SK-N-SH (cell line): ENCODE measurements around the gene GPR157. TPM values are rescaled to one million over a fixed set of nuclear protein-coding genes. Genes with fewer than 3 reads are reported as not detected.
A peak's percentile ranks its signal among the peaks of the same experiment; 100 is the strongest.

Experiments
- CTCF ChIA-PET: fragments of 300-600, 350-600 bp; formaldehyde crosslinking; extraction: SDS; loops from one replicate; lab custom pipeline; 2021; lab: Yijun Ruan, JAX
- POLR2A ChIA-PET: fragments of 350-600 bp; sonication (Branson Sonifier 250); formaldehyde crosslinking; extraction: SDS; loops from one replicate; lab custom pipeline; 2020; ENCODE audit warnings: antibody characterized with exemption, inconsistent platforms; lab: Yijun Ruan, JAX
- DNase-seq: peaks from one replicate; pipeline ENCODE4 v3.0.0; 2012
- H2AFZ ChIP-seq: fragments of 200-600 bp; sonication (generic); 2 replicates; pipeline ENCODE4 v1.8.1; 2016; ENCODE audit warnings: antibody characterized with exemption, mild to moderate bottlenecking, low read depth
- H3F3A ChIP-seq: fragments of 200-600 bp; sonication (generic); replicated peaks from 2 replicates; pipeline ENCODE3; 2016; ENCODE audit warnings: antibody characterized with exemption, mild to moderate bottlenecking; ENCODE audit not compliant: insufficient read depth
- H3K27ac ChIP-seq, 2 experiments: fragments of 200-500 bp in 1 of 2; fragments of 200-600 bp in 1 of 2; sonication (Bioruptor generic) in 1 of 2; sonication (generic), shearing (Covaris generic) in 1 of 2; 2 replicates each; pipeline versions ENCODE4 v1.5.1 to v1.6.1; 2014 to 2016; ENCODE audit warnings: low read depth in 2 of 2, inconsistent platforms in 1 of 2, low read length in 1 of 2, mild to moderate bottlenecking in 1 of 2, mixed read lengths in 1 of 2
- H3K27me3 ChIP-seq: fragments of 200-600 bp; sonication (generic), shearing (Covaris generic); 2 replicates; pipeline ENCODE4 v1.6.1; 2016; ENCODE audit warnings: mixed run types; ENCODE audit not compliant: insufficient read depth
- H3K36me3 ChIP-seq, 2 experiments: fragments of 200-500 bp in 1 of 2; fragments of 200-600 bp in 1 of 2; sonication (Bioruptor generic) in 1 of 2; sonication (generic) in 1 of 2; replicated peaks in 1 of 2; 2 replicates each; pipeline versions ENCODE3 to v1.5.1; 2014 to 2016; ENCODE audit warnings: low read length in 1 of 2, mild to moderate bottlenecking in 1 of 2; ENCODE audit not compliant: insufficient read depth in 2 of 2, control insufficient read depth in 1 of 2
- H3K4me1 ChIP-seq, 2 experiments: fragments of 200-500 bp in 1 of 2; fragments of 200-600 bp in 1 of 2; sonication (Bioruptor generic) in 1 of 2; sonication (generic), shearing (Covaris generic) in 1 of 2; 2 replicates each; pipeline versions ENCODE4 v1.5.1 to v1.6.1; 2014 to 2016; ENCODE audit warnings: low read depth in 1 of 2, low read length in 1 of 2, mixed run types in 1 of 2; ENCODE audit not compliant: insufficient read depth in 2 of 2, control insufficient read depth in 1 of 2
- H3K4me2 ChIP-seq: fragments of 200-600 bp; sonication (generic), shearing (Covaris generic); 2 replicates; pipeline ENCODE4 v1.6.1; 2017; ENCODE audit warnings: mixed run types
- H3K4me3 ChIP-seq, 2 experiments: fragments of 200-500 bp in 1 of 2; fragments of 200-600 bp in 1 of 2; sonication (Bioruptor generic) in 1 of 2; sonication (generic), shearing (Covaris generic) in 1 of 2; 2 replicates each; pipeline versions ENCODE4 v1.5.1 to v1.8.1; 2014 to 2016; ENCODE audit warnings: low read depth in 2 of 2, inconsistent platforms in 1 of 2, low read length in 1 of 2, mild to moderate bottlenecking in 1 of 2, mixed read lengths in 1 of 2, moderate library complexity in 1 of 2
- H3K79me2 ChIP-seq: fragments of 200-600 bp; sonication (generic); 2 replicates; pipeline ENCODE4 v1.8.1; 2017; ENCODE audit warnings: mild to moderate bottlenecking; ENCODE audit not compliant: insufficient read depth
- H3K9ac ChIP-seq: fragments of 200-600 bp; sonication (generic); 2 replicates; pipeline ENCODE4 v1.6.1; 2017; ENCODE audit warnings: mixed run types
- H3K9me2 ChIP-seq: fragments of 200-600 bp; sonication (generic); 2 replicates; pipeline ENCODE4 v1.6.1; 2017; ENCODE audit warnings: mixed run types
- H3K9me3 ChIP-seq: fragments of 200-600 bp; sonication (generic); 2 replicates; pipeline ENCODE4 v1.6.1; 2017; ENCODE audit warnings: mixed run types, mild to moderate bottlenecking, moderate library complexity
- H4K20me1 ChIP-seq: fragments of 200-600 bp; sonication (generic); 2 replicates; pipeline ENCODE4 v1.6.1; 2017; ENCODE audit warnings: mild to moderate bottlenecking, mixed run types; ENCODE audit not compliant: insufficient read depth
- CHD2 ChIP-seq: fragments of 150-350 bp; IDR thresholded peaks from 2 replicates; pipeline ENCODE4 v1.6.1; 2018; ENCODE audit warnings: low read length; ENCODE audit not compliant: partially characterized antibody
- ELF1 ChIP-seq: IDR thresholded peaks from 2 replicates; pipeline ENCODE4 v1.4.0; 2012
- EP300 ChIP-seq, 2 experiments: IDR thresholded peaks; 2 replicates each; pipeline versions ENCODE4 v1.4.0 to v1.6.1; 2012; ENCODE audit warnings: borderline replicate concordance in 1 of 2, low read depth in 1 of 2, low read length in 1 of 2
- FOSL2 ChIP-seq: IDR thresholded peaks from 2 replicates; pipeline ENCODE4 v1.4.0; 2012; ENCODE audit warnings: low read depth, mild to moderate bottlenecking, moderate library complexity, borderline replicate concordance
- FOXJ3 ChIP-seq: sonication (generic); formaldehyde crosslinking; IDR thresholded peaks from 2 replicates; pipeline ENCODE4 v1.5.1; 2020; ENCODE audit warnings: mild to moderate bottlenecking, missing genetic modification reagents
- GABPA ChIP-seq: IDR thresholded peaks from 2 replicates; pipeline ENCODE4 v1.4.0; 2012; ENCODE audit warnings: low read depth, mild to moderate bottlenecking
- JUND ChIP-seq: IDR thresholded peaks from 2 replicates; pipeline ENCODE4 v1.4.0; 2012
- MEF2A ChIP-seq: IDR thresholded peaks from 2 replicates; pipeline ENCODE4 v1.4.0; 2012; ENCODE audit warnings: low read depth, borderline replicate concordance
- NFIC ChIP-seq: IDR thresholded peaks from 2 replicates; pipeline ENCODE4 v1.4.0; 2012; ENCODE audit warnings: borderline replicate concordance
- POLR2AphosphoS5 ChIP-seq: IDR thresholded peaks from 2 replicates; pipeline ENCODE4 v1.6.1; 2012; ENCODE audit warnings: low read depth, low read length
- RAD21 ChIP-seq: IDR thresholded peaks from 2 replicates; pipeline ENCODE4 v1.6.1; 2012; ENCODE audit warnings: mild to moderate bottlenecking, low read length
- RXRA ChIP-seq: IDR thresholded peaks from 2 replicates; pipeline ENCODE4 v1.4.0; 2012; ENCODE audit warnings: low read depth, mild to moderate bottlenecking, borderline replicate concordance
- SIN3A ChIP-seq: IDR thresholded peaks from 2 replicates; pipeline ENCODE4 v1.6.1; 2012; ENCODE audit warnings: low read depth, mild to moderate bottlenecking, low read length, moderate library complexity, borderline replicate concordance
- SMC3 ChIP-seq: IDR thresholded peaks from 2 replicates; pipeline ENCODE4 v1.6.1; 2012; ENCODE audit warnings: low read depth, low read length, improper control_type of control experiment
- TCF12 ChIP-seq: IDR thresholded peaks from 2 replicates; pipeline ENCODE4 v1.4.0; 2012
- TEAD4 ChIP-seq: IDR thresholded peaks from 2 replicates; pipeline ENCODE4 v1.4.0; 2012; ENCODE audit warnings: mild to moderate bottlenecking, borderline replicate concordance; ENCODE audit not compliant: insufficient read depth
- YY1 ChIP-seq: IDR thresholded peaks from 2 replicates; pipeline ENCODE4 v1.4.0; 2012; ENCODE audit warnings: low read depth, mild to moderate bottlenecking
- WGBS: methylation state at CpG from one replicate; pipeline ENCODE4 v1.1.6; 2017; ENCODE audit warnings: low lambda C conversion rate; 5-methylcytosine and 5-hydroxymethylcytosine counted together
- polyA plus RNA-seq, 3 experiments: library from polyadenylated mRNA; depleted of rRNA; stranded (reverse); fragments of >200 nt; gene quantifications; 2 replicates each; pipeline ENCODE4 v1.2.3, GENCODE V29; 2012
- TF ChIP-seq, protein P1 (sequence below): fragments of 200-600 bp; sonication (generic); IDR thresholded peaks from 2 replicates; pipeline ENCODE4 v1.6.1; 2017; ENCODE audit warnings: antibody characterized with exemption, mild to moderate bottlenecking, moderate library complexity
- TF ChIP-seq, protein P2 (sequence below): fragments of 150-350 bp; IDR thresholded peaks from 2 replicates; pipeline ENCODE4 v1.6.1; 2017; ENCODE audit warnings: antibody characterized with exemption, low read length, low read depth, borderline replicate concordance
- TF ChIP-seq, protein P3 (sequence below): IDR thresholded peaks from 2 replicates; pipeline ENCODE4 v1.6.1; 2012; ENCODE audit warnings: mild to moderate bottlenecking, low read depth, low read length, moderate library complexity
- TF ChIP-seq, protein P4 (sequence below): IDR thresholded peaks from 2 replicates; pipeline ENCODE4 v1.4.0; 2012; ENCODE audit warnings: low read depth

GPR157 gene
- polyA plus RNA-seq, 1 of the 3 experiments (the other 2 are of a cell fraction), result 1.8 TPM

DNA sequence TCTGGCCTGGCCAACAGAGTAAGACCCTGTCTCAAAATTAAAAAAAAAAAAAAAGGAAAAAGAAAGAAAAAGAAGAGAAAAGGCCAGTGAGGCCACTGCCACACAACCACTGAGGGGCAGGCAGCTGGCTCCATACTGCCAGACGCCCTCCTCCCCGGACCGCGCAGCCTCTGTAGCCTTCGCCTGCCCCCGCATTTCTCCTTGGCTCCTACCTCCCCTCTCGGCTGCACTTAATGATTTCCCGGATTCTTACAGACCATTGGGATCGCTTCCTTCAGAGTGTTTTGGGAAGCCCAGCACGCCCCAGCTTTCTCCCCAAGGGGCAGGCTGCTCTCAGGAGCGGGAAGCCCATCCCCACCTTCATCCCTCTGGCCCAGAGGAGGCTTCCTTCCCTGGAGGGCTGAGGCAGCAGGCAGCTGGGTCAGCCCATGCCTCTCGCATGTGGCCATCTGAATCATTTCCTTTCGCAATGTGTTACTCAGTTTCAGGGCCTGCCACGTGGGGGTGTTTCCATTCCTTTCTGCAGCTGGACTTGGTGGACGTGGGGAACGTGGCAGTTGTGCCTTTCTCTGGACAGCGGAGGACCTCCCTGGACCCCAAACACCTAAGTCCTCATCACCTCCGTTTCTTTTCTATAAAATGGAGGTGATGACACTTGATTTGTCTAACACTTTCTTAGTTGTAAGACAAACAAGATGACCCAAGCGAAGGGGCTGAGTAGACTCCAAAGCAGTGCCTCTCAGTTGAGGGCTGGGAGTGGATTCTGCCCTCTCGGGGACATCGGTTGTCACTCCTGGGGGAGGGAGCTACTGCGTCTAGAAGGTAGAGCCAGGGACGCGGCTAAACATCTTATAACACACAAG is 61.7 kb downstream of the GPR157 start:
- Histone ChIP-seq H4K20me1 (no peaks in the 10 kb centered on the region), H2AFZ (peak overlapping the region; percentile 68; the same call in 1 of the 2 replicates), H3K9me3 (no peaks in the 10 kb centered on the region), H3K36me3 (no peaks in the 10 kb centered on the region), H3K9me2 (no peaks in the 10 kb centered on the region), H3K27me3 (no peaks in the 10 kb centered on the region), H3K79me2 (no peaks in the 10 kb centered on the region), H3K9ac (no peak overlapping the region), H3F3A (no peaks in the 10 kb centered on the region), H3K4me3 (no peak overlapping the region), H3K4me1 (no peaks in the 10 kb centered on the region), H3K27ac (no peak overlapping the region), H3K4me2 (no peak overlapping the region)
- 90% methylated on average over 19 of the region's 24 CpGs for WGBS
- TF ChIP-seq FOXJ3, result no peak
- TF ChIP-seq TEAD4, result no peak
- no peak for TF ChIP-seq CHD2
- no peak for TF ChIP-seq EP300 (IDR thresholded peaks at IDR 0.05; ENCODE audit: borderline replicate concordance in 1 of 2, low read depth in 1 of 2, low read length in 1 of 2)
- no peak for TF ChIP-seq GABPA
- no peak for TF ChIP-seq NFIC
- TF ChIP-seq SIN3A, result no peak
- no peak for TF ChIP-seq YY1
- peak; percentile 40; the same call in 1 of the 2 replicates for TF ChIP-seq FOSL2
- no peak for TF ChIP-seq SMC3
- TF ChIP-seq, protein P1, sequence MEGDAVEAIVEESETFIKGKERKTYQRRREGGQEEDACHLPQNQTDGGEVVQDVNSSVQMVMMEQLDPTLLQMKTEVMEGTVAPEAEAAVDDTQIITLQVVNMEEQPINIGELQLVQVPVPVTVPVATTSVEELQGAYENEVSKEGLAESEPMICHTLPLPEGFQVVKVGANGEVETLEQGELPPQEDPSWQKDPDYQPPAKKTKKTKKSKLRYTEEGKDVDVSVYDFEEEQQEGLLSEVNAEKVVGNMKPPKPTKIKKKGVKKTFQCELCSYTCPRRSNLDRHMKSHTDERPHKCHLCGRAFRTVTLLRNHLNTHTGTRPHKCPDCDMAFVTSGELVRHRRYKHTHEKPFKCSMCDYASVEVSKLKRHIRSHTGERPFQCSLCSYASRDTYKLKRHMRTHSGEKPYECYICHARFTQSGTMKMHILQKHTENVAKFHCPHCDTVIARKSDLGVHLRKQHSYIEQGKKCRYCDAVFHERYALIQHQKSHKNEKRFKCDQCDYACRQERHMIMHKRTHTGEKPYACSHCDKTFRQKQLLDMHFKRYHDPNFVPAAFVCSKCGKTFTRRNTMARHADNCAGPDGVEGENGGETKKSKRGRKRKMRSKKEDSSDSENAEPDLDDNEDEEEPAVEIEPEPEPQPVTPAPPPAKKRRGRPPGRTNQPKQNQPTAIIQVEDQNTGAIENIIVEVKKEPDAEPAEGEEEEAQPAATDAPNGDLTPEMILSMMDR, result no peak
- no peak for TF ChIP-seq POLR2AphosphoS5
- no peak for TF ChIP-seq MEF2A
- no peak for TF ChIP-seq JUND
- TF ChIP-seq, protein P2, sequence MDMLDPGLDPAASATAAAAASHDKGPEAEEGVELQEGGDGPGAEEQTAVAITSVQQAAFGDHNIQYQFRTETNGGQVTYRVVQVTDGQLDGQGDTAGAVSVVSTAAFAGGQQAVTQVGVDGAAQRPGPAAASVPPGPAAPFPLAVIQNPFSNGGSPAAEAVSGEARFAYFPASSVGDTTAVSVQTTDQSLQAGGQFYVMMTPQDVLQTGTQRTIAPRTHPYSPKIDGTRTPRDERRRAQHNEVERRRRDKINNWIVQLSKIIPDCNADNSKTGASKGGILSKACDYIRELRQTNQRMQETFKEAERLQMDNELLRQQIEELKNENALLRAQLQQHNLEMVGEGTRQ, result no peak
- TF ChIP-seq RAD21, result no peak
- TF ChIP-seq RXRA, result no peak
- peak; percentile 56 for TF ChIP-seq TCF12
- TF ChIP-seq, protein P3, sequence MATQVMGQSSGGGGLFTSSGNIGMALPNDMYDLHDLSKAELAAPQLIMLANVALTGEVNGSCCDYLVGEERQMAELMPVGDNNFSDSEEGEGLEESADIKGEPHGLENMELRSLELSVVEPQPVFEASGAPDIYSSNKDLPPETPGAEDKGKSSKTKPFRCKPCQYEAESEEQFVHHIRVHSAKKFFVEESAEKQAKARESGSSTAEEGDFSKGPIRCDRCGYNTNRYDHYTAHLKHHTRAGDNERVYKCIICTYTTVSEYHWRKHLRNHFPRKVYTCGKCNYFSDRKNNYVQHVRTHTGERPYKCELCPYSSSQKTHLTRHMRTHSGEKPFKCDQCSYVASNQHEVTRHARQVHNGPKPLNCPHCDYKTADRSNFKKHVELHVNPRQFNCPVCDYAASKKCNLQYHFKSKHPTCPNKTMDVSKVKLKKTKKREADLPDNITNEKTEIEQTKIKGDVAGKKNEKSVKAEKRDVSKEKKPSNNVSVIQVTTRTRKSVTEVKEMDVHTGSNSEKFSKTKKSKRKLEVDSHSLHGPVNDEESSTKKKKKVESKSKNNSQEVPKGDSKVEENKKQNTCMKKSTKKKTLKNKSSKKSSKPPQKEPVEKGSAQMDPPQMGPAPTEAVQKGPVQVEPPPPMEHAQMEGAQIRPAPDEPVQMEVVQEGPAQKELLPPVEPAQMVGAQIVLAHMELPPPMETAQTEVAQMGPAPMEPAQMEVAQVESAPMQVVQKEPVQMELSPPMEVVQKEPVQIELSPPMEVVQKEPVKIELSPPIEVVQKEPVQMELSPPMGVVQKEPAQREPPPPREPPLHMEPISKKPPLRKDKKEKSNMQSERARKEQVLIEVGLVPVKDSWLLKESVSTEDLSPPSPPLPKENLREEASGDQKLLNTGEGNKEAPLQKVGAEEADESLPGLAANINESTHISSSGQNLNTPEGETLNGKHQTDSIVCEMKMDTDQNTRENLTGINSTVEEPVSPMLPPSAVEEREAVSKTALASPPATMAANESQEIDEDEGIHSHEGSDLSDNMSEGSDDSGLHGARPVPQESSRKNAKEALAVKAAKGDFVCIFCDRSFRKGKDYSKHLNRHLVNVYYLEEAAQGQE, result no peak
- TF ChIP-seq, protein P4, sequence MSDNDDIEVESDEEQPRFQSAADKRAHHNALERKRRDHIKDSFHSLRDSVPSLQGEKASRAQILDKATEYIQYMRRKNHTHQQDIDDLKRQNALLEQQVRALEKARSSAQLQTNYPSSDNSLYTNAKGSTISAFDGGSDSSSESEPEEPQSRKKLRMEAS, result peak; percentile 95
- no peak for TF ChIP-seq ELF1
- ChIA-PET POLR2A (no interaction called here), CTCF (no interaction called here)
- DNase-seq, result no peak
